ENCODE results near the gene RNF14.

The RNF14 gene

GRCh38 chr5:141969783-141970771 is 1.2 kb downstream of the RNF14 start:
- DNase-seq (ENCODE audit: extremely low spot score, insufficient read length, low read depth) (peak; percentile 47), FAIRE-seq (peak; percentile 94)

- DNase-seq (ENCODE audit: extremely low spot score, insufficient read length, low read depth), result no peak
Measured at GRCh38 chr5:141973871-141974595, 5.1 kb downstream of the RNF14 start.

GRCh38 chr5:141976176-141976575 is 7.3 kb downstream of the RNF14 start:
- DNase-seq (ENCODE audit: extremely low spot score, insufficient read length, low read depth), result no peak
- no peak for FAIRE-seq

More at GRCh38 chr5:141973871-141974595, 5.1 kb downstream of the RNF14 start:
- no peak for FAIRE-seq

- DNase-seq (ENCODE audit: extremely low spot score, insufficient read length, low read depth) (no peak), FAIRE-seq (no peak)
Measured at GRCh38 chr5:141978389-141978788, 9.5 kb downstream of the RNF14 start.

- FAIRE-seq, result no peak
- DNase-seq (ENCODE audit: extremely low spot score, insufficient read length, low read depth), result no peak
Measured at GRCh38 chr5:141982626-141983025, 13.7 kb downstream of the RNF14 start.

- no peak for DNase-seq (ENCODE audit: extremely low spot score, insufficient read length, low read depth)
- no peak for FAIRE-seq
Measured at GRCh38 chr5:141986072-141986471, 17.2 kb downstream of the RNF14 start.

GRCh38 chr5:141989720-141990119 is 20.8 kb downstream of the RNF14 start:
- FAIRE-seq, result no peak
- DNase-seq (ENCODE audit: extremely low spot score, insufficient read length, low read depth), result no peak

- peak; percentile 89 for FAIRE-seq
- no peak for DNase-seq (ENCODE audit: extremely low spot score, insufficient read length, low read depth)
Measured at GRCh38 chr5:141992349-141992963, 23.6 kb downstream of the RNF14 start.

- DNase-seq (ENCODE audit: extremely low spot score, insufficient read length, low read depth), result no peak
- FAIRE-seq, result no peak
Measured at GRCh38 chr5:141994511-141995136, 25.7 kb downstream of the RNF14 start.

- FAIRE-seq (no peak), DNase-seq (ENCODE audit: extremely low spot score, insufficient read length, low read depth) (no peak)
Measured at GRCh38 chr5:141995656-141996055, 26.8 kb downstream of the RNF14 start.

GRCh38 chr5:141997358-141997960 is 28.6 kb downstream of the RNF14 start:
- DNase-seq (ENCODE audit: extremely low spot score, insufficient read length, low read depth) (no peak), FAIRE-seq (no peak)

GRCh38 chr5:142000173-142000572 is 31.3 kb downstream of the RNF14 start:
- no peak for DNase-seq (ENCODE audit: extremely low spot score, insufficient read length, low read depth)
- FAIRE-seq, result no peak

GRCh38 chr5:142000704-142001484 is 32.0 kb downstream of the RNF14 start:
- FAIRE-seq (no peak), DNase-seq (ENCODE audit: extremely low spot score, insufficient read length, low read depth) (no peak)

GRCh38 chr5:142003266-142003800 is 34.4 kb downstream of the RNF14 start:
- no peak for DNase-seq (ENCODE audit: extremely low spot score, insufficient read length, low read depth)
- FAIRE-seq, result no peak

GRCh38 chr5:142006363-142007236 is 37.7 kb downstream of the RNF14 start:
- DNase-seq (ENCODE audit: extremely low spot score, insufficient read length, low read depth) (no peak), FAIRE-seq (no peak)

GRCh38 chr5:142007237-142007544 is 38.3 kb downstream of the RNF14 start:
- DNase-seq (ENCODE audit: extremely low spot score, insufficient read length, low read depth) (no peak), FAIRE-seq (no peak)

- no peak for DNase-seq (ENCODE audit: extremely low spot score, insufficient read length, low read depth)
- no peak for FAIRE-seq
Measured at GRCh38 chr5:142008813-142009212, 39.9 kb downstream of the RNF14 start.

GRCh38 chr5:142009886-142010285 is 41.0 kb downstream of the RNF14 start:
- DNase-seq (ENCODE audit: extremely low spot score, insufficient read length, low read depth) (no peak), FAIRE-seq (no peak)

All from GM18507 (cell line).